Neural progenitor cell (in vitro differentiated cells): ENCODE results near the gene ALDOB. TPM values are rescaled to one million over a fixed set of nuclear protein-coding genes. Genes with fewer than 3 reads are reported as not detected.

Experiments used
- DNase-seq: peaks from one replicate; pipeline ENCODE4 v3.0.0-alpha.2; 2016; ENCODE audit warnings: low spot score
- H2AFZ ChIP-seq: fragments of 200-600 bp; sonication (generic); replicated peaks from 2 replicates; pipeline ENCODE4 v1.6.1; 2016; ENCODE audit warnings: antibody characterized with exemption
- H3F3A ChIP-seq: fragments of 200-600 bp; sonication (generic); 2 replicates; pipeline ENCODE4 v1.6.1; 2016; ENCODE audit warnings: antibody characterized with exemption, low read depth
- H3K27ac ChIP-seq: fragments of 200-600 bp; sonication (generic); 2 replicates; pipeline ENCODE4 v1.5.1; 2016; ENCODE audit warnings: mild to moderate bottlenecking
- H3K27me3 ChIP-seq: fragments of 200-600 bp; sonication (generic); 2 replicates; pipeline ENCODE4 v1.6.1; 2016; ENCODE audit warnings: mild to moderate bottlenecking, moderate library complexity
- H3K36me3 ChIP-seq: fragments of 200-600 bp; sonication (generic); 2 replicates; pipeline ENCODE4 v1.5.1; 2016
- H3K4me1 ChIP-seq: fragments of 200-600 bp; sonication (generic); 2 replicates; pipeline ENCODE4 v1.6.1; 2016; ENCODE audit warnings: mixed run types
- H3K4me2 ChIP-seq: fragments of 200-600 bp; sonication (generic); 2 replicates; pipeline ENCODE4 v1.6.1; 2016
- H3K4me3 ChIP-seq: fragments of 200-600 bp; sonication (generic); 2 replicates; pipeline ENCODE4 v1.5.1; 2016
- H3K79me2 ChIP-seq: fragments of 200-600 bp; sonication (generic); 2 replicates; pipeline ENCODE4 v1.6.1; 2016; ENCODE audit warnings: low read depth
- H3K9ac ChIP-seq: fragments of 200-600 bp; sonication (generic); 2 replicates; pipeline ENCODE4 v1.6.1; 2016
- H3K9me3 ChIP-seq: fragments of 200-600 bp; sonication (generic); 2 replicates; pipeline ENCODE4 v1.5.1; 2016; ENCODE audit warnings: low read depth
- H4K20me1 ChIP-seq: fragments of 200-600 bp; sonication (generic); 2 replicates; pipeline ENCODE4 v1.6.1; 2016; ENCODE audit warnings: low read depth
- H3K27ac Mint-ChIP-seq: 3 replicates; pipeline ENCODE4 v1.8.0; 2021; ENCODE audit warnings: mixed read lengths
- H3K27me3 Mint-ChIP-seq: 2 replicates; pipeline ENCODE4 v1.8.0; 2022; ENCODE audit warnings: low read depth, mild to moderate bottlenecking, inconsistent platforms, moderate library complexity, mixed read lengths; ENCODE audit not compliant: insufficient read depth
- H3K36me3 Mint-ChIP-seq: 3 replicates; pipeline ENCODE4 v1.8.0; 2021; ENCODE audit warnings: mixed read lengths
- H3K4me1 Mint-ChIP-seq: 3 replicates; pipeline ENCODE4 v1.8.0; 2021; ENCODE audit warnings: mixed read lengths
- H3K4me3 Mint-ChIP-seq: 3 replicates; pipeline ENCODE4 v1.8.0; 2021; ENCODE audit warnings: mild to moderate bottlenecking, moderate library complexity, mixed read lengths
- H3K9me3 Mint-ChIP-seq: 3 replicates; pipeline ENCODE4 v1.8.0; 2020; ENCODE audit warnings: mixed read lengths
- EZH2 ChIP-seq: fragments of 200-600 bp; sonication (generic); IDR thresholded peaks from 2 replicates; pipeline ENCODE4 v1.6.1; 2017; ENCODE audit warnings: antibody characterized with exemption, mild to moderate bottlenecking, moderate library complexity
- EZH2phosphoT487 ChIP-seq: fragments of 200-600 bp; sonication (generic); IDR thresholded peaks from 2 replicates; pipeline ENCODE4 v1.6.1; 2017; ENCODE audit warnings: antibody characterized with exemption
- total RNA-seq: library from RNA; depleted of rRNA; stranded (reverse); fragments of >200 nt; gene quantifications from 2 replicates; pipeline ENCODE4 v1.2.3, GENCODE V29; 2015; ENCODE audit warnings: low replicate concordance
- TF ChIP-seq, protein P1 (sequence below): fragments of 200-600 bp; sonication (generic); IDR thresholded peaks from 2 replicates; pipeline ENCODE4 v1.5.1; 2017; ENCODE audit warnings: antibody characterized with exemption, mild to moderate bottlenecking

ALDOB gene
- total RNA-seq, 1 donor from 2014 or later = not detected

DNA sequence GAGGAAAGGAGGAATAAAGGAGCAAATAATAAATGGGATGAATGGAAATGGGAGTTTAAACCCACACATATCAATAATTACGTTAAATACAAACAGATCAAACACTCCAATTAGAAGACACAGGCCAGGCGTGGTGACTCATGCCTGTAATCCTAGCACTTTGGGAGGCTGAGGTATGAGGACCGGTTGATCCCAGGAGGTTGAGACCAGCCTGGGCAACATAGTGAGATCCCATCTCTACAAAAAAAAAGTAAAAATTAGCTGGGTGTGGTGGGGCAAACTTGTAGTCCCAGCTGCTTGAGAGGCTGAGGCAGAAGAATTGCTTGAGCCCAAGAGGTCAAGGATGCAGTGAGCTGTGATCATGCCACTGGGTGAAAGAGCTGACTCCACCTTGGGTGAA lies 54.5 kb downstream of the ALDOB start:
- Mint-ChIP-seq H3K4me3 (no peak overlapping the region), H3K4me1 (peaks cover 11% of the 10 kb centered on the region), H3K9me3 (peaks cover 36% of the 10 kb centered on the region), H3K27ac (no peak overlapping the region), H3K36me3 (peaks cover 14% of the 10 kb centered on the region), H3K27me3 (peaks cover 3% of the 10 kb centered on the region)
- H3K9ac ChIP-seq = no peak overlapping the region
- no peak overlapping the region for H2AFZ ChIP-seq
- no peaks in the 10 kb centered on the region for H3K79me2 ChIP-seq
- no peaks in the 10 kb centered on the region for H4K20me1 ChIP-seq
- H3K36me3 ChIP-seq = peaks cover 7% of the 10 kb centered on the region
- peaks cover 11% of the 10 kb centered on the region for H3K4me1 ChIP-seq
- no peak for DNase-seq
- TF ChIP-seq EZH2 = no peak
- TF ChIP-seq, protein P1, sequence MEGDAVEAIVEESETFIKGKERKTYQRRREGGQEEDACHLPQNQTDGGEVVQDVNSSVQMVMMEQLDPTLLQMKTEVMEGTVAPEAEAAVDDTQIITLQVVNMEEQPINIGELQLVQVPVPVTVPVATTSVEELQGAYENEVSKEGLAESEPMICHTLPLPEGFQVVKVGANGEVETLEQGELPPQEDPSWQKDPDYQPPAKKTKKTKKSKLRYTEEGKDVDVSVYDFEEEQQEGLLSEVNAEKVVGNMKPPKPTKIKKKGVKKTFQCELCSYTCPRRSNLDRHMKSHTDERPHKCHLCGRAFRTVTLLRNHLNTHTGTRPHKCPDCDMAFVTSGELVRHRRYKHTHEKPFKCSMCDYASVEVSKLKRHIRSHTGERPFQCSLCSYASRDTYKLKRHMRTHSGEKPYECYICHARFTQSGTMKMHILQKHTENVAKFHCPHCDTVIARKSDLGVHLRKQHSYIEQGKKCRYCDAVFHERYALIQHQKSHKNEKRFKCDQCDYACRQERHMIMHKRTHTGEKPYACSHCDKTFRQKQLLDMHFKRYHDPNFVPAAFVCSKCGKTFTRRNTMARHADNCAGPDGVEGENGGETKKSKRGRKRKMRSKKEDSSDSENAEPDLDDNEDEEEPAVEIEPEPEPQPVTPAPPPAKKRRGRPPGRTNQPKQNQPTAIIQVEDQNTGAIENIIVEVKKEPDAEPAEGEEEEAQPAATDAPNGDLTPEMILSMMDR = no peak
- TF ChIP-seq EZH2phosphoT487 = no peak
- no peak overlapping the region for H3K27ac ChIP-seq
- peaks cover 16% of the 10 kb centered on the region for H3K9me3 ChIP-seq
- H3K4me3 ChIP-seq = no peak overlapping the region
- no peak overlapping the region for H3K4me2 ChIP-seq
- no peaks in the 10 kb centered on the region for H3K27me3 ChIP-seq
- H3F3A ChIP-seq = peaks cover 12% of the 10 kb centered on the region

DNA sequence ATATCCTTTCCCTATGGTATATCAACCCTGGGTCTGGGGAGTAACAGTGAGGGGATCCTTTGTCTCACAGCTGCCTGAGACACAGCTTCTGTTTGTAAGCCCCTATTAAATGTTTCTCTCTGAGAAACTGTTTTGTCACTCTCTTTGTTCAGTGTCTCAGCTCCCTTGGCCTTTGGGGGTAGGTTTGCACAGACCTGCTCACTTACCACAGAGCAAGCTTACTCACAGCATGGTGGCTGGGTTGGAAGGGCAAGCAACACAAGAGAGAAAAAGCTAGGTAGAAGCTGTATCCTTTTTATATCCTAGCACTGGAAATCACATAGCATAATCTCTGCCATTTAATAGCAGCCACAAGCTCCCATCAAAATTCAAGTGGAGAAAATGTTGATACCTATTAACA lies 55.3 kb downstream of the ALDOB start:
- TF ChIP-seq, protein P1 = no peak
- TF ChIP-seq EZH2phosphoT487 = no peak
- TF ChIP-seq EZH2 = no peak
- Mint-ChIP-seq H3K27ac (no peak overlapping the region), H3K27me3 (peaks cover 3% of the 10 kb centered on the region), H3K4me3 (no peak overlapping the region), H3K4me1 (peaks cover 11% of the 10 kb centered on the region), H3K9me3 (peaks cover 32% of the 10 kb centered on the region), H3K36me3 (peaks cover 8% of the 10 kb centered on the region)
- Histone ChIP-seq H3K27me3 (no peaks in the 10 kb centered on the region), H3K79me2 (no peaks in the 10 kb centered on the region), H3K9ac (no peak overlapping the region), H2AFZ (no peak overlapping the region), H3F3A (peaks cover 12% of the 10 kb centered on the region), H3K4me2 (no peak overlapping the region), H3K36me3 (peaks cover 5% of the 10 kb centered on the region), H3K27ac (no peak overlapping the region), H3K4me3 (no peak overlapping the region), H4K20me1 (no peaks in the 10 kb centered on the region), H3K9me3 (peaks cover 11% of the 10 kb centered on the region), H3K4me1 (peaks cover 11% of the 10 kb centered on the region)
- peak; percentile 26 for DNase-seq

DNA sequence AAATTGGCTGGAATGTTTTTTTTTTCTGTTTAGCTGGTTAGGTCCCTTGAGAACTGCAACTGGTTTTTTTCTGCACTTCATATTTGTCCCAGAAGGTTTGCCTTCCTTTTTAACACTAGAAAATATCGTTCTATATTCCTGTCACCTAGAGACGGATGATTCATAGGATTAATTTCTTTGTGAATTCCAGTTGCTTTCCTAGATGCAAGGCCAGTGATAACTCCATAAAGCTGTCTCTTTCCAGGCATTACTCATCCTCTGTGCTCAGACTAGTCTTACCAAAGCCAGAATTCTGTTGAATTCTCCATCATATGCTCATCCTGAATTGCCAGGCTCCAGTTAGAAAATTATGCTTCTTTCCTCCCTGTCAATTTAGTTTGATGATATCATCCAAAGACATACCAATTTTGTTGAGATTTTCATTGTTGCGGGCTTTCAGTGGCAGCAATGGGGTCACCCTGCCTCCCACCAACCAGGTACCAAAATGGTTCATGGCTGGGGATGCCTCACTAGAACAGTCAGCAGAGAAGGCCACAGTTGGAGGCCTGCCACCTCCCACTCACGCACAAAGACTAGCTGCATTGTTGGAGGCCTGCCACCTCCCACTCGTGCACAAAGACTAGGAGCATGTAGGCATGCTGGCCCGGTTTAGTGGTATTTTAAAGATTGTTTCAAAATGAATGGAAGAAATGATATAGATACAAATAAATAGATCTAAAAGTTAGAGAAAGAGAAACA lies 59.3 kb downstream of the ALDOB start:
- no peak for TF ChIP-seq EZH2
- TF ChIP-seq, protein P1 = no peak
- TF ChIP-seq EZH2phosphoT487 = no peak
- H2AFZ ChIP-seq = no peak overlapping the region
- H3K27me3 ChIP-seq = no peaks in the 10 kb centered on the region
- H3K27ac Mint-ChIP-seq = no peak overlapping the region
- H3K36me3 ChIP-seq = no peaks in the 10 kb centered on the region
- H3K9ac ChIP-seq = no peak overlapping the region
- H3K9me3 Mint-ChIP-seq = peaks cover 24% of the 10 kb centered on the region
- H3K9me3 ChIP-seq = no peaks in the 10 kb centered on the region
- H3K27me3 Mint-ChIP-seq = no peaks in the 10 kb centered on the region
- H3K36me3 Mint-ChIP-seq = no peaks in the 10 kb centered on the region
- H3K4me1 Mint-ChIP-seq = peaks cover 6% of the 10 kb centered on the region
- H3K4me2 ChIP-seq = no peak overlapping the region
- no peaks in the 10 kb centered on the region for H4K20me1 ChIP-seq
- H3K4me3 ChIP-seq = no peak overlapping the region
- no peaks in the 10 kb centered on the region for H3K79me2 ChIP-seq
- H3K4me1 ChIP-seq = peaks cover 11% of the 10 kb centered on the region
- DNase-seq = no peak
- H3F3A ChIP-seq = peaks cover 12% of the 10 kb centered on the region
- no peak overlapping the region for H3K4me3 Mint-ChIP-seq
- H3K27ac ChIP-seq = no peak overlapping the region
